Activated CD4-positive, alpha-beta T cell treated with anti-CD3 and anti-CD28 coated beads, Interleukin-2, amount 10 ng/mL, durations not matched to agents 7 days and 5 days (primary cell): ENCODE measurements around the gene ACY1. TPM values are rescaled to one million over a fixed set of nuclear protein-coding genes. Genes with fewer than 3 reads are reported as not detected.

Source experiments
- CTCF ChIA-PET: fragments of 350-600 bp; sonication (Branson Sonifier 250); formaldehyde crosslinking; loops from one replicate; lab custom pipeline; 2021; ENCODE audit warnings: antibody characterized with exemption; lab: Charles Lee
- POLR2A ChIA-PET: fragments of 350-600 bp; sonication (Branson Sonifier 250); formaldehyde crosslinking; loops from one replicate; lab custom pipeline; 2021; ENCODE audit warnings: antibody characterized with exemption; lab: Charles Lee
- DNase-seq: peaks from one replicate; pipeline ENCODE4 v3.0.0-alpha.2; 2020
- H3K27ac Mint-ChIP-seq: one replicate; pipeline ENCODE4 v1.8.0; 2021; ENCODE audit warnings: mild to moderate bottlenecking, moderate library complexity, mixed read lengths
- H3K27me3 Mint-ChIP-seq: one replicate; pipeline ENCODE4 v1.8.0; 2021; ENCODE audit warnings: mixed read lengths
- H3K36me3 Mint-ChIP-seq: one replicate; pipeline ENCODE4 v1.8.0; 2021; ENCODE audit warnings: low read depth, mixed read lengths
- H3K4me1 Mint-ChIP-seq: one replicate; pipeline ENCODE4 v1.8.0; 2021; ENCODE audit warnings: mixed read lengths
- H3K4me3 Mint-ChIP-seq: one replicate; pipeline ENCODE4 v1.8.0; 2021; ENCODE audit warnings: mild to moderate bottlenecking, moderate library complexity, mixed read lengths
- H3K9me3 Mint-ChIP-seq: one replicate; pipeline ENCODE4 v1.8.0; 2021; ENCODE audit warnings: mixed read lengths
- total RNA-seq, 2 experiments: library from RNA; stranded (reverse); gene quantifications; one replicate each; pipeline ENCODE4 v1.2.3, GENCODE V29; 2021

The ACY1 gene
- total RNA-seq, 2 experiments from 2014 or later, result 16.5 to 19.4 TPM

DNA sequence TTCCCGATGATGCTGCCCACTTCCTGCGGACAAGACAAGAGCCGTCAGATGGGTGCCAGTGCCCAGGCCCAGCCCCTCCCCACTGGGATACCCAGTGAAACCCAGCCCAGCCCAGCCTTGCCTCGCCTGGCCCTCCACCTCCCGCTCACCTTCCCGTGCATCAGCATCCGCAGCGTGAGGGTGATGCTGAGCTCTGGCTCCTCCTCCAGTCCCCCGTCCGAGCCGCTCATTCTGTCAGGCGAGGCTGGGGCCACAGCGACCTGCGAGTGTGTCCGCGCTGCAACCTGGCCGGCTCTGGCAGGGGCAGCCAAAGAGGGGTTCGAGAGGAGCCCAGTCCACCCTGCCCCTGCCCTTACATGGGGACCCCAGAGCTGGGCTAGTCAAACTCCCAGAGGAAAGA lies 22.3 kb upstream of the ACY1 start:
- peaks cover 12% of the 10 kb centered on the region for H3K27me3 Mint-ChIP-seq
- no peaks in the 10 kb centered on the region for H3K9me3 Mint-ChIP-seq
- peaks cover 8% of the 10 kb centered on the region for H3K4me1 Mint-ChIP-seq
- ChIA-PET POLR2A (no interaction called here), CTCF (interaction anchor here (1.2 to 7.0 kb wide), 2 partner anchors 13 to 20 kb away, joined by 3 to 43 read pairs; partner anchors contain the start of genes ABHD14A, ABHD14B and RRP9)
- no peaks in the 10 kb centered on the region for H3K36me3 Mint-ChIP-seq
- DNase-seq, result no peak
- no peak overlapping the region for H3K27ac Mint-ChIP-seq
- no peak overlapping the region for H3K4me3 Mint-ChIP-seq

GRCh38 chr3:51961602-51962569 lies 21.4 kb upstream of the ACY1 start:
- peaks cover 7% of the 10 kb centered on the region for H3K4me1 Mint-ChIP-seq
- CTCF ChIA-PET, result interaction anchor here (0.6 to 7.0 kb wide), 8 partner anchors 9 to 793 kb away, joined by 3 to 43 read pairs (median 4); partner anchors contain the start of genes ABHD14A, ABHD14B and RRP9
- POLR2A ChIA-PET, result no interaction called here
- no peak overlapping the region for H3K4me3 Mint-ChIP-seq
- no peak overlapping the region for H3K27ac Mint-ChIP-seq
- DNase-seq, result no peak
- no peaks in the 10 kb centered on the region for H3K36me3 Mint-ChIP-seq
- peaks cover 7% of the 10 kb centered on the region for H3K27me3 Mint-ChIP-seq
- H3K9me3 Mint-ChIP-seq, result no peaks in the 10 kb centered on the region

GRCh38 chr3:51962854-51963530 lies 20.3 kb upstream of the ACY1 start:
- CTCF ChIA-PET, result interaction anchor here (0.5 to 7.0 kb wide), 10 partner anchors 10 to 95 kb away, joined by 3 to 43 read pairs (median 4); partner anchors contain the start of genes ABHD14A, ABHD14B and RRP9
- H3K27ac Mint-ChIP-seq, result no peak overlapping the region
- H3K36me3 Mint-ChIP-seq, result no peaks in the 10 kb centered on the region
- no peaks in the 10 kb centered on the region for H3K9me3 Mint-ChIP-seq
- peaks cover 6% of the 10 kb centered on the region for H3K4me1 Mint-ChIP-seq
- POLR2A ChIA-PET, result no interaction called here
- peaks cover 5% of the 10 kb centered on the region for H3K27me3 Mint-ChIP-seq
- no peak for DNase-seq
- no peak overlapping the region for H3K4me3 Mint-ChIP-seq

- Mint-ChIP-seq H3K27me3 (peaks cover 5% of the 10 kb centered on the region), H3K4me1 (peaks cover 13% of the 10 kb centered on the region), H3K36me3 (no peaks in the 10 kb centered on the region), H3K4me3 (no peak overlapping the region), H3K27ac (no peak overlapping the region), H3K9me3 (no peaks in the 10 kb centered on the region)
- DNase-seq, result no peak
- ChIA-PET CTCF (interaction anchor here (1.1 to 7.0 kb wide), 6 partner anchors 10 to 94 kb away, joined by 3 to 43 read pairs (median 4); partner anchors contain the start of genes ABHD14A, ABHD14B and RRP9), POLR2A (no interaction called here)
Observed at GRCh38 chr3:51963951-51964451, 19.3 kb upstream of the ACY1 start.

- H3K36me3 Mint-ChIP-seq, result no peaks in the 10 kb centered on the region
- DNase-seq, result no peak
- H3K27me3 Mint-ChIP-seq, result peaks cover 5% of the 10 kb centered on the region
- H3K27ac Mint-ChIP-seq, result no peak overlapping the region
- H3K9me3 Mint-ChIP-seq, result no peaks in the 10 kb centered on the region
- CTCF ChIA-PET, result interaction anchor here (1.1 to 7.0 kb wide), 5 partner anchors 9 to 94 kb away, joined by 3 to 43 read pairs (median 3); partner anchors contain the start of genes ABHD14A, ABHD14B and RRP9
- POLR2A ChIA-PET, result no interaction called here
- H3K4me1 Mint-ChIP-seq, result peaks cover 14% of the 10 kb centered on the region
- H3K4me3 Mint-ChIP-seq, result no peak overlapping the region
Observed at GRCh38 chr3:51964521-51964920, 18.8 kb upstream of the ACY1 start.

DNA sequence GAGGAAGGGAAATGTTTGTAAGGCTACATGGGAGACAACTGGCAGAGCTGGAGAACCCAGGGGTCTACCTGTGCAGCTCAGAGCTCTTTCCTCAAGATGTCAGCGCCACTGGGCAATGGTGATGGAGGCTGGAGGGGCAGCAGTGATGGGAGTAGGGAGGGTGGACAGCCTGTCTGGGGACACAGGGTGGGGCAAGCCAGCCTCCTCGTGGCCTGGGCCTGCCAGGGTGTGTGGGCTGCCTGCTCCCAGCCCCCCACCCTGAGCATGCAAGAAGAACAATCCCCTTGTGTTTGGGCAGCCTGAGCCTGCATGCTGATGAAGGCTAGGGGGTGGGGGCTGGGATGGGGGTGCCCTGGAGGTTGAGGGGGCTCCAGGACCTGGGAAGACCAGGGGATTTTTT lies 17.3 kb upstream of the ACY1 start:
- Mint-ChIP-seq H3K27me3 (peaks cover 5% of the 10 kb centered on the region), H3K4me1 (peaks cover 16% of the 10 kb centered on the region), H3K36me3 (no peaks in the 10 kb centered on the region), H3K9me3 (no peaks in the 10 kb centered on the region), H3K4me3 (peak overlapping the region; percentile 80), H3K27ac (peak overlapping the region; percentile 57)
- ChIA-PET POLR2A (no interaction called here), CTCF (interaction anchor here (0.6 to 1.4 kb wide), 4 partner anchors 8 to 490 kb away, joined by 3 to 5 read pairs (median 4); partner anchors contain the start of genes ABHD14B and RRP9)
- no peak for DNase-seq

DNA sequence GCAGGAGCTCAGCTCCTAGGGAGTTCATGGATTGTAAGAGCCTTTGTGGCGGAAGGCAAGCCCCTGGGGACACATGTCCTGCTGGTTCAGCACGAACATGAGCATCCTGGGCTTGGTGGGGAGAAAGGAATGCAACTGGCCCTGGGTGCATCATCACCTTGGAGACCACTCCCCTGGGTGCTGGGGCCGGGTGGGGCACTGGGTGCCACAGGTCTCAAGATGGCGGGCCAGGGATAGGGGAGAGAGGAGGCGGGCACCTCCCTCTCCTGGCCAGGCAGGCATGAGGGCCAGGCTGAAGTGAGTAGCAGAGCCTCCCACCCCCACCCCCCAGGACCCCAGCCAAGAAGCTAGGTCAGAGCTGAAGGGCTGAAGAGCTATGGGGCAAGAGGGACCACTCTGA lies 16.8 kb upstream of the ACY1 start:
- Mint-ChIP-seq H3K27me3 (peaks cover 5% of the 10 kb centered on the region), H3K4me3 (peak overlapping the region; percentile 80), H3K4me1 (peaks cover 18% of the 10 kb centered on the region), H3K9me3 (no peaks in the 10 kb centered on the region), H3K36me3 (no peaks in the 10 kb centered on the region), H3K27ac (peak overlapping the region; percentile 19)
- POLR2A ChIA-PET, result no interaction called here
- CTCF ChIA-PET, result interaction anchor here (0.6 to 1.4 kb wide), 4 partner anchors 7 to 491 kb away, joined by 3 to 5 read pairs (median 4); partner anchors contain the start of genes ABHD14B, GPR62 and RRP9
- DNase-seq, result no peak

DNA sequence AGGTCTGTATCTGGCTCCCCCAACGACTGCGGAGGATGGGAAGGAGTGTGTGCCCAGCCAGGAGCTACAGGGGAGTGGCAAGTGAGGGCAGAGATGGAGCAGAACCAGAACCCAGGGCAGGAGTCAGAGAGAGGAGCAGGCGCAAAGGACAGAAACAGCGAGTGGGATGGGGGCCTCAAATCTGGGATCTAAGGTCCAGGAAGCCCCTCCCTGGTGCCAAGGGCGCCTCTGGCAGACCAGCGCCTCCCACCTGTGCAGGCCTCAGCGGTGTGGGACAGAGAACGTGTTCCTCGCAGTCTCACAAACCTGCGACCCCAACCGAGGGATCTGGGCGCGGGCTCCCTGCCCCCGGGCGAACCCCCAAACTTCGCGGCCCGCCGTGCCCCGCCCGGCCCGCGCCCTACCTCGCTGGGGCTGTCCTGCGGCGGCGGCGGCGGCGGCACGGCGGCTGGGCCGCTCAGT lies 16.4 kb upstream of the ACY1 start:
- Mint-ChIP-seq H3K27ac (peak overlapping the region; percentile 19), H3K4me3 (peak overlapping the region; percentile 80)
- CTCF ChIA-PET, result interaction anchor here (0.6 to 1.4 kb wide), 3 partner anchors 12 to 491 kb away, joined by 3 to 4 read pairs (median 3); partner anchors contain the start of genes GPR62 and RRP9

DNA sequence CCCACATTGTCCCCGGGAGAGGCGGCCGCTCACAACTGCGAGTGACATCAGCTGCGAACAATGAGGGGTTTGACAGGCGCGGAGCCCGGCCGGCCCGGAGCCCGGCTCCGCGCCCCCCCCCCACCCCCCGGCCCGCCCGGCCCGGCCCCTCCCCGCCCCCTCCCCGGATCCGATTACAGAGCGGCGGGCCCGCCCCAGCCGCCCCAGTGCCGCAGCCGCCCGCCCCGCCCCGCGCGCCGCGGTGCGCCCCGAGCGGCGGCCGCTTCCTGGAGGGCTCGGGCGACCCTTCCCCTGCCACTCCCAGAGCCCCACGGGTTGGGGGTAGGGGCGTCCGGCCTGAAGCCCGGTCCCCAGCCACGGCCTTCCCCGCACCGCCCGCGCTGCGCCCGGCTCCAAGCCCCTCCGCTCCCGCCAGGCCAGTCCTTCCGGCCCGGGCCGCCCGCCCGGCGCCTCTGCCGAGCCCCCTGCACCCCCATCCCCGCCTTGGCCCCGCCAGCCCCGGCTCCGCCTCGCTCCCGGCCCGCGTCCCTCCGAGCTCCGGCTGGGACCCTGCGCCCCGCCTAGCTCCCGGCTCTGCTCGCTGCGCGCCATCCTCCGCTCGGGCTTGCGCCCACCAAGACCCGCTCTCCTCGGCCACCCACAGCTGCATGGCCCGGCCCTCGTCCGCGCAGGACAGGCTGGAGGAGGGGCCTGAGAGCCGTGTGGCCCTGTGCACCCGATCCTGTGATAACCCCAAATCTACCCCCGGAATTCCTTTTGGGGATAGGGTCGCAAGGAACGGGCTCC lies 15.8 kb upstream of the ACY1 start, which contains the start of gene PCBP4:
PCBP4 (minus strand) TSS at position 71 of the 786 bp plus-strand sequence. CDS start 6,214 bp downstream, outside the sequence.
- H3K4me3 Mint-ChIP-seq, result peak within 1 kb of the TSS; percentile 81
- H3K27me3 Mint-ChIP-seq, result peaks cover 2% of the 10 kb centered on the region
- H3K36me3 Mint-ChIP-seq, result no peaks in the 10 kb centered on the region
- DNase-seq, result peak; percentile 32
- H3K9me3 Mint-ChIP-seq, result no peaks in the 10 kb centered on the region
- peak within 1 kb of the TSS; percentile 85 for H3K27ac Mint-ChIP-seq
- H3K4me1 Mint-ChIP-seq, result peaks cover 20% of the 10 kb centered on the region
- POLR2A ChIA-PET, result no interaction called here
- CTCF ChIA-PET, result interaction anchor here (1.0 to 1.4 kb wide), 2 partner anchors 13 to 26 kb away, joined by 3 to 4 read pairs; partner anchors contain the start of genes GPR62 and RRP9

More for the DNA sequence above, 16.4 kb upstream of the ACY1 start:
- Mint-ChIP-seq H3K36me3 (no peaks in the 10 kb centered on the region), H3K9me3 (no peaks in the 10 kb centered on the region), H3K27me3 (peaks cover 3% of the 10 kb centered on the region), H3K4me1 (peaks cover 18% of the 10 kb centered on the region)
- POLR2A ChIA-PET, result no interaction called here
- no peak for DNase-seq

DNA sequence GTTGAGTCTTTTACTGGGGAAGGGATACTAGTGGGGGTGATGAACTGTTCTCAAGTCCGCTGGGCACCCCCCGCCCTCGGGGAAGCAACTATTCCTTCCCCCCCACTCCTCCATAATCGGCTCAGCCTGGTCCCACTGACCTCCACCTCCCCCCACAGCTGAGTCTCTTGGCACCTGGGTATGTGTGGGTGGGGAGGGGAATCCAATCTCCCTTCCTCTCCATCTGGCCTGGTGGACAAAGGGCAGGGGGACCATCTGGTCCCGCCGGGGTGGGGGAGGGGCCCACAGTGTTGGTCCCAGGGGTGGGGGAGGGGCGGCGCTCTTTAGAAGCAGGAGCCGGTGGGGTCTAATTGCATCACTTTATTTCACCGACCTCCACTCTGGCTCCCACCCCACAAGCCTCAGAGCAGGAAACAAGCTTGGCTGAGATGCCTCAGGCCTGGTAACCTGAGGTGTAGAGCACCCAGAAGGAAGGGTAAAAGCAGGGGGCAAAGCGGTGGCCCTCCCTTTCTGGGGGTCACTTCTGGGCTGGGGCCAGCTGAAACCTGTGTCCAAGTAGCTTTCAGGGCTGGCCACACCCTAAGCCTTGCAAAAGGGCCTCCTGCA lies 15.1 kb upstream of the ACY1 start:
- peaks cover 20% of the 10 kb centered on the region for H3K4me1 Mint-ChIP-seq
- ChIA-PET POLR2A (interaction anchor here (0.6 kb wide), 1 partner anchor 541 kb away, joined by 4 read pairs; no protein-coding TSS in a partner anchor), CTCF (interaction anchor here (1.5 to 1.9 kb wide), 2 partner anchors 26 to 27 kb away, joined by 6 to 8 read pairs; partner anchors contain the start of genes PARP3 and RRP9)
- no peak for DNase-seq
- no peaks in the 10 kb centered on the region for H3K27me3 Mint-ChIP-seq
- H3K36me3 Mint-ChIP-seq, result no peaks in the 10 kb centered on the region
- H3K4me3 Mint-ChIP-seq, result peak overlapping the region; percentile 81
- H3K9me3 Mint-ChIP-seq, result no peaks in the 10 kb centered on the region
- H3K27ac Mint-ChIP-seq, result peak overlapping the region; percentile 85
